Mucosa of stomach (tissue), 1 donor: ENCODE results near the gene FAM53C.
"Not testable (repeated sequence)": the region's sequence is repeated elsewhere in the genome, so short reads cannot be mapped to it uniquely, and the experiment has no call there.

Source experiments
- H3K27me3 ChIP-seq: one replicate; pipeline ENCODE4 v1.7.0; 2013; ENCODE audit warnings: mild to moderate bottlenecking, low read length; ENCODE audit not compliant: control insufficient read depth, insufficient read depth
- H3K36me3 ChIP-seq: one replicate; pipeline ENCODE4 v1.7.0; 2013; ENCODE audit warnings: low read length; ENCODE audit not compliant: control insufficient read depth, insufficient read depth
- H3K4me1 ChIP-seq: one replicate; pipeline ENCODE4 v1.7.0; 2013; ENCODE audit warnings: mild to moderate bottlenecking, low read length; ENCODE audit not compliant: control insufficient read depth, insufficient read depth
- H3K4me3 ChIP-seq: one replicate; pipeline ENCODE4 v1.7.0; 2013; ENCODE audit warnings: low read length
- H3K9ac ChIP-seq: one replicate; pipeline ENCODE4 v1.7.0; 2013; ENCODE audit warnings: mild to moderate bottlenecking, low read length, moderate library complexity
- H3K9me3 ChIP-seq: one replicate; pipeline ENCODE4 v1.7.0; 2013; ENCODE audit warnings: mild to moderate bottlenecking, low read length, moderate library complexity; ENCODE audit not compliant: control insufficient read depth
- donor health status: Pancreatic carcinoma.

FAM53C gene

DNA sequence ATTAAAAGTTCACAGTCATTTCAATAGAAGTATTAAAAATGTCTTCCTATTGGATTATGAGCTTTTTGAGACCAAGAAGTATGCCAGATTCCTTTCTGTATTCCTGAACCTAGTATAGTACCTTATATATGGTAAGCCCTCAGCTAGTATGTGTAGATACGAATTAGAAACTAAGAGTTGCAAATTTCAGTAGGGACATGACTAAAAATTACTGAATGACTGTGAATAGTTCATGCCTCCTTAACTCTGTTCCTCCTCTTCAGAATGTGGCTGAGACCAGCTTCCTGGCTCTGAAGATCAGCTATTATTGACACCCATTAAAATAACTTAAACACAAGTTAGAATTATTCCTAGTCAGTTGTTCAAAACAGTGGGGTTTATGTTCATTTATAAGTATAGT lies 34.2 kb downstream of the FAM53C start:
- Histone ChIP-seq H3K36me3 (no peaks in the 10 kb centered on the region), H3K4me1 (peaks cover 7% of the 10 kb centered on the region), H3K9me3 (no peaks in the 10 kb centered on the region), H3K27me3 (no peaks in the 10 kb centered on the region), H3K9ac (no peak overlapping the region), H3K4me3 (no peak overlapping the region)

GRCh38 chr5:138372653-138373052 lies 34.6 kb downstream of the FAM53C start:
- Histone ChIP-seq H3K9me3 (no peaks in the 10 kb centered on the region), H3K9ac (no peak overlapping the region), H3K4me1 (peaks cover 7% of the 10 kb centered on the region), H3K27me3 (no peaks in the 10 kb centered on the region), H3K4me3 (no peak overlapping the region), H3K36me3 (no peaks in the 10 kb centered on the region)

DNA sequence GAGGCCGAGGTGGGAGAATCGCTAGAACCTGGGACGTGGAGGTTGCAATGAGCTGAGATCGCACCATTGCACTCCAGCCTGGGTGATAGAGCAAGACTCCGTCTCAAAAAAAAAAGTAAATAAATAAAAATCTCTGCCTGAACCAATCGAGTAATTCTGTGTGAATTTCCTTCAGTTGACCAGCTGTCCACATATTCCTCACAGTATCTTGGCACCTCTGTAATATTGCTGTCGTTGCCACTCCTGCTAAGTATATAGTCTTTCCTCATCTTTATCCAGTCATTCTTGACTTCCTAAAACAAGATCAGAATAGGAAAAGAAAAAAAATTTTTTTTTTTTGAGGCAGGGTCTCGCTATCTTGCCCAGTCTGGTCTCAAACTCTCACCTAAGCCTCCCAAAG lies 44.3 kb downstream of the FAM53C start:
- Histone ChIP-seq H3K36me3 (peaks cover 7% of the 10 kb centered on the region), H3K9ac (no peak overlapping the region), H3K27me3 (no peaks in the 10 kb centered on the region), H3K4me1 (peaks cover 24% of the 10 kb centered on the region), H3K4me3 (no peak overlapping the region), H3K9me3 (no peaks in the 10 kb centered on the region)

- H3K36me3 ChIP-seq = peaks cover 7% of the 10 kb centered on the region
- no peaks in the 10 kb centered on the region for H3K27me3 ChIP-seq
- H3K9ac ChIP-seq = no peak overlapping the region
- H3K4me3 ChIP-seq = no peak overlapping the region
- H3K9me3 ChIP-seq = no peaks in the 10 kb centered on the region
- H3K4me1 ChIP-seq = peaks cover 24% of the 10 kb centered on the region
These were observed 47.6 kb downstream of the FAM53C start for GRCh38 chr5:138385660-138386059.

- Histone ChIP-seq H3K9me3 (no peaks in the 10 kb centered on the region), H3K9ac (peak overlapping the region; percentile 16), H3K4me3 (no peak overlapping the region), H3K36me3 (peaks cover 7% of the 10 kb centered on the region), H3K27me3 (no peaks in the 10 kb centered on the region), H3K4me1 (peaks cover 24% of the 10 kb centered on the region)
These were observed 48.2 kb downstream of the FAM53C start for GRCh38 chr5:138386290-138386689.

- Histone ChIP-seq H3K9me3 (no peaks in the 10 kb centered on the region), H3K27me3 (no peaks in the 10 kb centered on the region), H3K36me3 (peaks cover 14% of the 10 kb centered on the region), H3K4me1 (peaks cover 24% of the 10 kb centered on the region), H3K4me3 (no peak overlapping the region), H3K9ac (no peak overlapping the region)
These were observed 51.3 kb downstream of the FAM53C start for GRCh38 chr5:138389332-138389731.

- Histone ChIP-seq H3K36me3 (peaks cover 14% of the 10 kb centered on the region), H3K4me1 (peaks cover 20% of the 10 kb centered on the region)
- H3K9me3 ChIP-seq, H3K27me3 ChIP-seq, H3K4me3 ChIP-seq, H3K9ac ChIP-seq: not testable (repeated sequence)
These were observed 51.8 kb downstream of the FAM53C start for GRCh38 chr5:138389911-138390310.

DNA sequence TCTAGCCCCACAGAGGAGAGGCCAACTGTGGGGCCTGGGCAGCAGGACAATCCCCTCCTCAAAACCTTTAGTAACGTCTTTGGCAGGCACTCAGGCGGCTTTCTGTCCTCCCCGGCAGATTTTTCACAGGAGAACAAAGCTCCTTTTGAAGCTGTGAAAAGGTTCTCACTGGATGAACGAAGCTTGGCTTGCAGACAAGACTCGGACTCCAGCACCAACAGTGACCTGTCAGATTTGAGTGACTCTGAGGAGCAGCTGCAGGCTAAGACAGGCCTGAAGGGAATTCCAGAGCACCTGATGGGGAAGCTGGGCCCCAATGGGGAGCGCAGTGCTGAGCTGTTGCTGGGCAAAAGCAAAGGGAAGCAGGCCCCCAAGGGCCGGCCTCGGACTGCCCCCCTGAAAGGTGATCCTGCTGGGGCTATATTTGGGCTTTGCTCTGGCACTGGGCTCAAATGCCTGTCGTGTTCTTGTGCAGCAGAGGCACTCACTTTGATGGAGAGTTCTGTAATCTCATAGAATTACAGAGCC lies 53.9 kb downstream of the FAM53C start:
- Histone ChIP-seq H3K4me1 (peaks cover under 1% of the 10 kb centered on the region), H3K9ac (no peak overlapping the region), H3K9me3 (no peaks in the 10 kb centered on the region), H3K36me3 (peaks cover 7% of the 10 kb centered on the region), H3K27me3 (no peaks in the 10 kb centered on the region), H3K4me3 (no peak overlapping the region)
